ENCODE data around the gene METTL3. TPM values are rescaled to one million over a fixed set of nuclear protein-coding genes. Genes with fewer than 3 reads are reported as not detected.
A peak's percentile ranks its signal among the peaks of the same experiment; 100 is the strongest.

The METTL3 gene
- total and polyA plus RNA-seq, 2 experiments from 2014 or later: 39.0 to 44.1 TPM

GRCh38 chr14:21503376-21503775 is 7.8 kb downstream of the METTL3 start:
- Histone ChIP-seq H3K9me3 (ENCODE audit: low read depth) (no peaks in the 10 kb centered on the region), H3K36me3 (replicated peaks; ENCODE audit: insufficient read depth, low read depth) (no peaks in the 10 kb centered on the region), H3K27ac (no peak overlapping the region), H3K4me3 (no peak overlapping the region), H3K4me2 (no peak overlapping the region), H3K79me2 (peaks cover 50% of the 10 kb centered on the region), H3K27me3 (no peaks in the 10 kb centered on the region), H3K9me2 (replicated peaks; ENCODE audit: insufficient read depth) (no peaks in the 10 kb centered on the region), H4K20me1 (ENCODE audit: insufficient read depth, poor library complexity, severe bottlenecking) (no peaks in the 10 kb centered on the region), H2AFZ (no peak overlapping the region), H3K4me1 (ENCODE audit: insufficient read depth) (no peaks in the 10 kb centered on the region)
- 80% methylated on average over 4 of the region's 4 CpGs for WGBS (ENCODE audit: low lambda C conversion rate, missing lambda C conversion rate)
- TF ChIP-seq EZH2phosphoT487 (IDR thresholded peaks at IDR 0.05; ENCODE audit: low read depth, severe bottlenecking, unreplicated experiment): no peak
- TF ChIP-seq CTCF (IDR thresholded peaks at IDR 0.05; ENCODE audit: poor library complexity): no peak
- DNase-seq (ENCODE audit: low spot score): no peak

- Histone ChIP-seq H3K36me3 (replicated peaks; ENCODE audit: insufficient read depth, low read depth) (no peaks in the 10 kb centered on the region), H3K27me3 (no peaks in the 10 kb centered on the region), H3K9me2 (replicated peaks; ENCODE audit: insufficient read depth) (no peaks in the 10 kb centered on the region), H3K4me1 (ENCODE audit: insufficient read depth) (no peaks in the 10 kb centered on the region), H4K20me1 (ENCODE audit: insufficient read depth, poor library complexity, severe bottlenecking) (no peaks in the 10 kb centered on the region), H3K27ac (no peak overlapping the region), H3K79me2 (peaks cover 32% of the 10 kb centered on the region), H2AFZ (no peak overlapping the region), H3K9me3 (ENCODE audit: low read depth) (no peaks in the 10 kb centered on the region), H3K4me2 (no peak overlapping the region), H3K4me3 (no peak overlapping the region)
- no peak for TF ChIP-seq EZH2phosphoT487 (IDR thresholded peaks at IDR 0.05; ENCODE audit: low read depth, severe bottlenecking, unreplicated experiment)
- TF ChIP-seq CTCF (IDR thresholded peaks at IDR 0.05; ENCODE audit: poor library complexity): no peak
- TF ChIP-seq EZH2 (IDR thresholded peaks at IDR 0.05; ENCODE audit: borderline replicate concordance): no peak
- DNase-seq (ENCODE audit: low spot score): no peak
- WGBS (ENCODE audit: low lambda C conversion rate, missing lambda C conversion rate): 97% methylated on average over 5 of the region's 5 CpGs
These were observed 9.6 kb downstream of the METTL3 start for GRCh38 chr14:21501568-21501967.

- peak; percentile 76 for DNase-seq (ENCODE audit: low spot score)
- Histone ChIP-seq H3K4me2 (no peak overlapping the region), H3K4me1 (ENCODE audit: insufficient read depth) (no peaks in the 10 kb centered on the region), H3K36me3 (replicated peaks; ENCODE audit: insufficient read depth, low read depth) (no peaks in the 10 kb centered on the region), H3K9me2 (replicated peaks; ENCODE audit: insufficient read depth) (no peaks in the 10 kb centered on the region), H3K9me3 (ENCODE audit: low read depth) (no peaks in the 10 kb centered on the region), H4K20me1 (ENCODE audit: insufficient read depth, poor library complexity, severe bottlenecking) (no peaks in the 10 kb centered on the region), H3K27me3 (no peaks in the 10 kb centered on the region), H3K4me3 (no peak overlapping the region), H2AFZ (no peak overlapping the region), H3K79me2 (peaks cover 6% of the 10 kb centered on the region), H3K27ac (peak overlapping the region; percentile 21)
- TF ChIP-seq EZH2phosphoT487 (IDR thresholded peaks at IDR 0.05; ENCODE audit: low read depth, severe bottlenecking, unreplicated experiment) (no peak), CTCF (IDR thresholded peaks at IDR 0.05; ENCODE audit: poor library complexity) (peak; percentile 57)
- WGBS (ENCODE audit: low lambda C conversion rate, missing lambda C conversion rate): 69% methylated on average over 5 of the region's 5 CpGs
These were observed 12.3 kb downstream of the METTL3 start for GRCh38 chr14:21498540-21499526.
